ENCODE results near the gene CAPN14.

CAPN14 gene

GRCh38 chr2:31217465-31218200 is at the start of gene CAPN14:
Gene CAPN14 (minus strand): TSS chr2:31217515. CDS start chr2:31205447, 12,068 bp downstream.
- no peak for FAIRE-seq

- no peak for FAIRE-seq
Measured at GRCh38 chr2:31266804-31267203, 49.5 kb upstream of the CAPN14 start.

GRCh38 chr2:31265234-31265633 is 47.9 kb upstream of the CAPN14 start:
- no peak for FAIRE-seq

GRCh38 chr2:31263636-31264190 is 46.4 kb upstream of the CAPN14 start:
- no peak for FAIRE-seq

- no peak for FAIRE-seq
Measured at GRCh38 chr2:31260870-31261269, 43.6 kb upstream of the CAPN14 start.

GRCh38 chr2:31259075-31259474 is 41.8 kb upstream of the CAPN14 start:
- FAIRE-seq, result no peak

- no peak for FAIRE-seq
Measured at GRCh38 chr2:31258351-31258750, 41.0 kb upstream of the CAPN14 start.

- FAIRE-seq, result no peak
Measured at GRCh38 chr2:31256611-31257382, 39.5 kb upstream of the CAPN14 start.

- no peak for FAIRE-seq
Measured at GRCh38 chr2:31255911-31256571, 38.7 kb upstream of the CAPN14 start.

GRCh38 chr2:31254237-31255203 is 37.2 kb upstream of the CAPN14 start:
- FAIRE-seq, result no peak

- FAIRE-seq, result no peak
Measured at GRCh38 chr2:31253356-31254131, 36.2 kb upstream of the CAPN14 start.

- FAIRE-seq, result no peak
Measured at GRCh38 chr2:31251851-31252250, 34.5 kb upstream of the CAPN14 start.

GRCh38 chr2:31251018-31251417 is 33.7 kb upstream of the CAPN14 start:
- no peak for FAIRE-seq

GRCh38 chr2:31249009-31249690 is 31.8 kb upstream of the CAPN14 start:
- no peak for FAIRE-seq

GRCh38 chr2:31248139-31248538 is 30.8 kb upstream of the CAPN14 start:
- FAIRE-seq, result no peak

- no peak for FAIRE-seq
Measured at GRCh38 chr2:31247711-31248110, 30.4 kb upstream of the CAPN14 start.

GRCh38 chr2:31246184-31246852 is 29.0 kb upstream of the CAPN14 start:
- no peak for FAIRE-seq

GRCh38 chr2:31244101-31244500 is 26.8 kb upstream of the CAPN14 start:
- no peak for FAIRE-seq

- FAIRE-seq, result no peak
Measured at GRCh38 chr2:31243053-31243452, 25.7 kb upstream of the CAPN14 start.

GRCh38 chr2:31241625-31242270 is 24.4 kb upstream of the CAPN14 start:
- no peak for FAIRE-seq

Measured in TTC549 (cell line).